HepG2 (cell line): ENCODE data around the gene CDC42SE2. TPM values are rescaled to one million over a fixed set of nuclear protein-coding genes. Genes with fewer than 3 reads are reported as not detected.

Experiments used
- ATAC-seq: fragments of 200-7000 bp; cut with Tn5 transposase; 3 replicates; pipeline ENCODE4 v1.9.1; 2020; ENCODE audit warnings: mild to moderate bottlenecking, moderate library complexity
- BruUV-seq: library from RNA; stranded (reverse); fragments of 400-500 nt; replicated peaks from 2 replicates; lab custom pipeline; 2021; lab: Mats Ljungman, UMichigan
- CTCF ChIA-PET: fragments of 300-600 bp; formaldehyde crosslinking; extraction: SDS; loops from one replicate; lab custom pipeline; 2021; ENCODE audit warnings: low total read pairs, inconsistent platforms, low intra/inter-chr PET ratio; lab: Yijun Ruan, JAX
- POLR2A ChIA-PET: fragments of 350-600 bp; sonication (Branson Sonifier 250); formaldehyde crosslinking; loops from one replicate; lab custom pipeline; 2020; ENCODE audit warnings: antibody characterized with exemption, inconsistent platforms; lab: Yijun Ruan, JAX
- DNase-seq: peaks from one replicate; pipeline ENCODE4 v3.0.0-alpha.2; 2015; ENCODE audit warnings: low spot score
- FAIRE-seq: peaks from 3 replicates; lab custom pipeline; 2011; peaks lifted over from hg19 to GRCh38; lab: Jason Lieb, UNC
- H2AFZ ChIP-seq: one replicate; pipeline ENCODE4 v1.6.1; 2011; ENCODE audit warnings: low read length, inconsistent platforms
- H3K27ac ChIP-seq: fragments of 300-600 bp; 3 replicates; pipeline ENCODE4 v1.8.0; 2011; ENCODE audit warnings: mixed run types, mild to moderate bottlenecking, mixed read lengths, low read length, inconsistent platforms; ENCODE audit not compliant: insufficient read depth; ENCODE audit errors: extremely low read length
- H3K27me3 ChIP-seq, 2 experiments: fragments of 200-600 bp in 1 of 2; 2 replicates in 1 of 2; 3 replicates in 1 of 2; pipeline versions ENCODE4 v1.6.0 to v1.8.0; 2011; ENCODE audit warnings: low read length in 2 of 2, mild to moderate bottlenecking in 2 of 2, moderate library complexity in 2 of 2, inconsistent platforms in 1 of 2; ENCODE audit not compliant: insufficient read depth in 2 of 2, control insufficient read depth in 1 of 2
- H3K36me3 ChIP-seq, 2 experiments: fragments of 200-600 bp in 1 of 2; replicated peaks in 1 of 2; 2 replicates in 1 of 2; 3 replicates in 1 of 2; pipeline versions ENCODE4 v1.5.1 to v1.8.0; 2011; ENCODE audit warnings: low read length in 2 of 2, inconsistent platforms in 1 of 2; ENCODE audit not compliant: insufficient read depth in 2 of 2, control insufficient read depth in 1 of 2
- H3K4me1 ChIP-seq: 2 replicates; pipeline ENCODE4 v1.5.1; 2012; ENCODE audit warnings: low read length, inconsistent platforms; ENCODE audit not compliant: insufficient read depth
- H3K4me2 ChIP-seq: 2 replicates; pipeline ENCODE4 v1.6.0; 2011; ENCODE audit warnings: low read depth, low read length, inconsistent platforms
- H3K4me3 ChIP-seq, 3 experiments: fragments of 200-600 bp in 1 of 3; sonication (generic), shearing (Covaris generic) in 1 of 3; replicated peaks in 1 of 3; 2 replicates each; pipeline ENCODE4 v1.5.1; 2011 to 2016; ENCODE audit warnings: low read length in 3 of 3, inconsistent platforms in 2 of 3, low read depth in 2 of 3, mild to moderate bottlenecking in 2 of 3, control low read depth in 1 of 3, mixed read lengths in 1 of 3; ENCODE audit not compliant: insufficient read depth in 1 of 3
- H3K79me2 ChIP-seq: one replicate; pipeline ENCODE4 v1.6.1; 2011; ENCODE audit warnings: low read length, inconsistent platforms; ENCODE audit not compliant: insufficient read depth
- H3K9ac ChIP-seq: 2 replicates; pipeline ENCODE4 v1.6.0; 2011; ENCODE audit warnings: mild to moderate bottlenecking, low read depth, low read length, inconsistent platforms; ENCODE audit not compliant: insufficient read depth
- H3K9me3 ChIP-seq: 2 replicates; pipeline ENCODE4 v1.5.1; 2012; ENCODE audit warnings: mild to moderate bottlenecking, low read length
- H4K20me1 ChIP-seq: 2 replicates; pipeline ENCODE4 v1.6.0; 2011; ENCODE audit warnings: inconsistent platforms, mild to moderate bottlenecking, low read length, moderate library complexity; ENCODE audit not compliant: insufficient read depth
- RBM22 ChIP-seq: fragments of 200-400 bp; formaldehyde crosslinking; optimal IDR thresholded peaks from 2 replicates; pipeline ENCODE3; 2017; ENCODE audit warnings: mild to moderate bottlenecking, low read length, moderate library complexity
- SMAD1 ChIP-seq: sonication (generic); formaldehyde crosslinking; IDR thresholded peaks from 2 replicates; pipeline ENCODE4 v1.4.0; 2020; ENCODE audit warnings: missing genetic modification reagents, low read depth, mild to moderate bottlenecking, borderline replicate concordance
- TBX2 ChIP-seq: sonication (generic); formaldehyde crosslinking; IDR thresholded peaks from 2 replicates; pipeline ENCODE4 v1.5.0; 2020; ENCODE audit warnings: missing genetic modification reagents, mild to moderate bottlenecking, borderline replicate concordance
- ZIK1 ChIP-seq: sonication (generic); formaldehyde crosslinking; IDR thresholded peaks from 2 replicates; pipeline ENCODE4 v1.5.0; 2020; ENCODE audit warnings: mild to moderate bottlenecking, low read depth, missing genetic modification reagents, borderline replicate concordance
- ZNF101 ChIP-seq: sonication (generic); formaldehyde crosslinking; IDR thresholded peaks from 2 replicates; pipeline ENCODE4 v1.4.0; 2020; ENCODE audit warnings: mild to moderate bottlenecking, low read depth, missing genetic modification reagents, borderline replicate concordance
- ZNF160 ChIP-seq: sonication (generic); formaldehyde crosslinking; IDR thresholded peaks from 2 replicates; pipeline ENCODE4 v1.8.0; 2022; ENCODE audit warnings: mild to moderate bottlenecking, inconsistent platforms, missing genetic modification reagents
- ZNF256 ChIP-seq: sonication (generic); formaldehyde crosslinking; conservative IDR thresholded peaks from 2 replicates; pipeline ENCODE4 v1.4.0; 2020; ENCODE audit warnings: missing genetic modification reagents
- WGBS: methylation state at CpG from one replicate; pipeline ENCODE4 v1.1.6; 2017; ENCODE audit warnings: low lambda C conversion rate; 5-methylcytosine and 5-hydroxymethylcytosine counted together
- in situ Hi-C: cut with HindIII; loops from 2 replicates; pipeline ENCODE4 v1.10.0; 2017; ENCODE audit warnings: low pct_unique_long_range_greater_than_20kb; ENCODE audit not compliant: extremely low pct_ligation_motif_present
- intact Hi-C: fragments of 100-400 bp; cut with micrococcal nuclease; formaldehyde crosslinking; loops from one replicate; pipeline ENCODE4 v1.10.0; 2022; ENCODE audit not compliant: unreplicated experiment
- polyA plus RNA-seq, 8 experiments: library from polyadenylated mRNA; depleted of rRNA in 3 of 8; stranded (reverse) in 7 of 8; unstranded in 1 of 8; fragments of >200 nt; fragmentation: Illumina TruSeq in 4 of 8; extraction: Trizol in 4 of 8; gene quantifications; 2 replicates each; pipeline versions ENCODE4 v1.2.1 to v1.2.3, GENCODE V29; 2011 to 2016; ENCODE audit warnings: low read depth in 4 of 8, missing spikeins in 1 of 8, mixed read lengths in 1 of 8; ENCODE audit not compliant: insufficient read depth in 1 of 8
- total RNA-seq, 5 experiments: library from RNA; depleted of rRNA; stranded (reverse); fragments of >200 nt; fragmentation: Illumina TruSeq; extraction: Trizol; gene quantifications; 2 replicates each; pipeline ENCODE4 v1.2.3, GENCODE V29; 2016; ENCODE audit warnings: low read depth in 1 of 5
- TF ChIP-seq, protein P1 (sequence below): sonication (generic); formaldehyde crosslinking; conservative IDR thresholded peaks from 2 replicates; pipeline ENCODE4 v1.4.0; 2020; ENCODE audit warnings: missing genetic modification reagents

CDC42SE2 gene
- total and polyA plus RNA-seq, 2 of the 13 experiments (the other 11 are each of a cell fraction or from before 2014, with no cell fraction given) = 19.6 to 25.0 TPM

DNA sequence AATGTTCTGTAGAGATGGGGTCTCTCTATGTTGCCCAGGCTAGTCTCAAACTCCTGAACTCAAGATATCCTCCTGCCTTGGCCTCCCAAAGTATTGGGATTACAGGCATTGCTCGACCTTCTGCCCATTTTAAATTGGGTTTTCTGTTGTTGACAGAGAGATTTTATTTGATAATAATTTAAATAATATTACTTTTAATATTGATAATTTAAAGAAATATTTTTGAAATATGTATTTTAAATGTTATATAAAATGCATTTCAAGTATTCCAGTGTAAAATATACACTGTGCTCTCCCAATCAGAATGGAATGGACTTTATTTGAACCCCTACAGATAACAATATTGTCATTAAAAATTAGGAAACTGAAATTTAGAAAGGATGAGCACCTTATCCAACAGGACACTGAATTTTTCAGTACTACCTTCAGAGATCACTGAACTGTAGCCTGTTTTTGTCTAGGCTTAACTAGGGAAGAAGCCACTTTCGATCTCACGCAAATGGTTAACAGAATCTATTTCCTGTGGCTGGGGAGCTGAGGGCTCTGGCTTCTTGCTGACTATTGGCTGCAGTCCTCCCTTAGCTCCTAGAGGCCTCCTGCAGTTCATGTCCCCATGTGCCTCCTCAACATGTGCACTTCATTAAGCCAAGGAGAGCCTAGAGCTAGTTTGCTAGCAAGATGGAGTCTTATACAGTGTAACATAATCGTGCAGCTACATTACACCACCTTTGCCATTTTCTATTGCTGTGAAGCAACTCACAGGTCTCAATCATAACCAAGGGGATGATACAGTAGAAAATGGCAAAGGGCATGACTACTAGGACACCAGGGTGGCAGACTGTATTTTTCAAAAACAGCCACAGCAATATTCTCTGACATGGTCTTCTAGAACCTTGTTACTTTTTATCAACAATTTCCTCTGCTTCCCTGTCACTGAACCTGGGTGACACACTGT, 150.0 kb downstream of the CDC42SE2 start:
- Histone ChIP-seq H3K9me3 (no peaks in the 10 kb centered on the region), H3K9ac (no peak overlapping the region), H3K27me3 (no peaks in the 10 kb centered on the region), H3K4me2 (no peak overlapping the region), H3K4me3 (no peak overlapping the region), H2AFZ (no peak overlapping the region), H3K36me3 (peaks cover 3 to 9% of the 10 kb centered on the region in 2 experiments; a peak in 2 of 5 replicates), H3K4me1 (no peaks in the 10 kb centered on the region), H3K27ac (no peak overlapping the region), H4K20me1 (no peaks in the 10 kb centered on the region), H3K79me2 (no peaks in the 10 kb centered on the region)
- 99% methylated on average over 4 of the region's 4 CpGs for WGBS
- no peak for ATAC-seq
- peak; percentile 37 for TF ChIP-seq RBM22
- TF ChIP-seq ZIK1 (CRISPR knock-in tag) = no peak
- intact Hi-C loops (no loop called here), in situ Hi-C loops (no loop called here)
- POLR2A ChIA-PET = no interaction called here
- no peak for DNase-seq
- FAIRE-seq = no peak
- CTCF ChIA-PET = no interaction called here
- BruUV-seq = no TSS peak

DNA sequence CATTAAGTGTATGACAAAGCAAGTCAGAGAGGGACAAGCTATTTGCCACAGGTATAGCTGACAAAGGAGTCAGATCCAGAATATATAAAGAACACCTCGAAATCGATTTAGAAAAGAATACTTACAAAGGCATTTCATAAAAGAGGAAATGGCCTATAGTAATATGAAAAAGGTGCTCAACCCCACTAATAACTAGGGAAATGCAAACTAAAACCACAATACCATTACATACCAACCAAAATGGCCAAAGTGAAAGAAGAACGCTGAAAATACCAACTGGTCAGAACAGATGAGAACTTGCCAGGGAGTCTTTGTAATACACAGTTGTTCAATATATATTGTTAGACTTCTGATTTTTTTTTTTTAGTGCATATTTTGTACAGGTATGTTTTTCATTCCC, 152.9 kb downstream of the CDC42SE2 start:
- no peaks in the 10 kb centered on the region for H4K20me1 ChIP-seq
- no peak for TF ChIP-seq SMAD1 (CRISPR knock-in tag)
- no peak for TF ChIP-seq ZNF160 (CRISPR knock-in tag)
- TF ChIP-seq, protein P1, sequence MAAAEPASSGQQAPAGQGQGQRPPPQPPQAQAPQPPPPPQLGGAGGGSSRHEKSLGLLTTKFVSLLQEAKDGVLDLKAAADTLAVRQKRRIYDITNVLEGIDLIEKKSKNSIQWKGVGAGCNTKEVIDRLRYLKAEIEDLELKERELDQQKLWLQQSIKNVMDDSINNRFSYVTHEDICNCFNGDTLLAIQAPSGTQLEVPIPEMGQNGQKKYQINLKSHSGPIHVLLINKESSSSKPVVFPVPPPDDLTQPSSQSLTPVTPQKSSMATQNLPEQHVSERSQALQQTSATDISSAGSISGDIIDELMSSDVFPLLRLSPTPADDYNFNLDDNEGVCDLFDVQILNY (CRISPR knock-in tag) = no peak
- no peak for TF ChIP-seq ZNF256 (CRISPR knock-in tag)
- TF ChIP-seq ZNF101 (CRISPR knock-in tag) = no peak
- no peak for TF ChIP-seq TBX2
- TF ChIP-seq, all 625 proteins: peak for 0
- BruUV-seq = no TSS peak
- Histone ChIP-seq H3K36me3 (peaks cover 3 to 12% of the 10 kb centered on the region in 2 experiments; a peak in 2 of 5 replicates), H3K4me2 (no peak overlapping the region), H2AFZ (no peak overlapping the region), H3K9me3 (no peaks in the 10 kb centered on the region), H3K4me3 (no peak overlapping the region), H3K9ac (no peak overlapping the region), H3K4me1 (no peaks in the 10 kb centered on the region), H3K27ac (no peak overlapping the region), H3K27me3 (no peaks in the 10 kb centered on the region), H3K79me2 (no peaks in the 10 kb centered on the region)
- ChIA-PET CTCF (interaction anchor here (1.4 to 2.5 kb wide), 2 partner anchors 251 to 545 kb away, joined by 6 to 9 read pairs; partner anchors contain the start of gene HINT1), POLR2A (no interaction called here)
- in situ Hi-C loops (no loop called here), intact Hi-C loops (loop anchor here (1.0 kb wide), 3 partner anchors 252 to 545 kb away; no protein-coding TSS in a partner anchor)
- no peak for DNase-seq
- ATAC-seq = no peak
- no peak for FAIRE-seq
- WGBS = 90% methylated on average over 3 of the region's 3 CpGs
